Stomach smooth muscle (tissue), 2 donors: ENCODE data around the gene CADPS2.
"Not testable (repeated sequence)": the region's sequence is repeated elsewhere in the genome, so short reads cannot be mapped to it uniquely, and the experiment has no call there.

Experiments used
- H3K27ac ChIP-seq: one replicate; pipeline ENCODE4 v1.7.0; 2013; ENCODE audit warnings: mild to moderate bottlenecking, low read length, inconsistent platforms
- H3K27me3 ChIP-seq, 2 donors: one replicate each; pipeline ENCODE4 v1.7.0; 2013; ENCODE audit warnings: low read length in 2 of 2; ENCODE audit not compliant: insufficient read depth in 2 of 2, control insufficient read depth in 1 of 2
- H3K36me3 ChIP-seq, 2 donors: one replicate each; pipeline ENCODE4 v1.7.0; 2013; ENCODE audit warnings: low read length in 2 of 2; ENCODE audit not compliant: control insufficient read depth in 2 of 2, insufficient read depth in 2 of 2
- H3K4me1 ChIP-seq: one replicate; pipeline ENCODE4 v1.7.0; 2013; ENCODE audit warnings: low read length; ENCODE audit not compliant: control insufficient read depth, insufficient read depth
- H3K4me3 ChIP-seq, 2 donors: one replicate each; pipeline ENCODE4 v1.7.0; 2013; ENCODE audit warnings: low read length in 2 of 2
- H3K9ac ChIP-seq, 2 donors: one replicate each; pipeline ENCODE4 v1.7.0; 2013; ENCODE audit warnings: low read length in 2 of 2, mild to moderate bottlenecking in 1 of 2
- H3K9me3 ChIP-seq, 2 donors: one replicate each; pipeline ENCODE4 v1.7.0; 2013; ENCODE audit warnings: low read length in 2 of 2; ENCODE audit not compliant: control insufficient read depth in 2 of 2
- donor health status: healthy.
- donor health status: Pancreatic carcinoma.

The CADPS2 gene

GRCh38 chr7:122651451-122651850 lies 234.8 kb downstream of the CADPS2 start:
- Histone ChIP-seq H3K36me3 (no peaks in the 10 kb centered on the region), H3K27ac (no peak overlapping the region), H3K4me1 (no peaks in the 10 kb centered on the region), H3K9ac (no peak overlapping the region), H3K4me3 (no peak overlapping the region), H3K27me3 (no peaks in the 10 kb centered on the region), H3K9me3 (no peaks in the 10 kb centered on the region)

- Histone ChIP-seq H3K36me3 (no peaks in the 10 kb centered on the region), H3K4me1 (no peaks in the 10 kb centered on the region), H3K4me3 (no peak overlapping the region), H3K27ac (no peak overlapping the region), H3K9me3 (no peaks in the 10 kb centered on the region), H3K27me3 (no peaks in the 10 kb centered on the region), H3K9ac (no peak overlapping the region)
Observed at GRCh38 chr7:122643250-122643649, 243.0 kb downstream of the CADPS2 start.

GRCh38 chr7:122638459-122638858 lies 247.8 kb downstream of the CADPS2 start:
- no peaks in the 10 kb centered on the region for H3K36me3 ChIP-seq
- no peak overlapping the region for H3K9ac ChIP-seq
- H3K27me3 ChIP-seq = no peaks in the 10 kb centered on the region
- no peak overlapping the region for H3K27ac ChIP-seq
- H3K4me3 ChIP-seq = no peak overlapping the region
- no peaks in the 10 kb centered on the region for H3K9me3 ChIP-seq
- no peaks in the 10 kb centered on the region for H3K4me1 ChIP-seq

GRCh38 chr7:122637784-122638183 lies 248.5 kb downstream of the CADPS2 start:
- Histone ChIP-seq H3K4me1 (no peaks in the 10 kb centered on the region), H3K27ac (no peak overlapping the region), H3K27me3 (no peaks in the 10 kb centered on the region), H3K9me3 (no peaks in the 10 kb centered on the region), H3K9ac (no peak overlapping the region), H3K4me3 (no peak overlapping the region), H3K36me3 (no peaks in the 10 kb centered on the region)

GRCh38 chr7:122635481-122635880 lies 250.8 kb downstream of the CADPS2 start:
- not testable (repeated sequence) for H3K4me3 ChIP-seq, H3K4me1 ChIP-seq, H3K27ac ChIP-seq, H3K36me3 ChIP-seq, H3K9me3 ChIP-seq, H3K9ac ChIP-seq, H3K27me3 ChIP-seq

- H3K9me3 ChIP-seq = no peaks in the 10 kb centered on the region
- no peaks in the 10 kb centered on the region for H3K4me1 ChIP-seq
- no peak overlapping the region for H3K9ac ChIP-seq
- H3K27me3 ChIP-seq = no peaks in the 10 kb centered on the region
- no peak overlapping the region for H3K27ac ChIP-seq
- H3K4me3 ChIP-seq = no peak overlapping the region
- no peaks in the 10 kb centered on the region for H3K36me3 ChIP-seq
Observed at GRCh38 chr7:122633472-122633871, 252.8 kb downstream of the CADPS2 start.

- Histone ChIP-seq H3K4me1 (no peaks in the 10 kb centered on the region), H3K36me3 (no peaks in the 10 kb centered on the region), H3K4me3 (no peak overlapping the region), H3K9me3 (no peaks in the 10 kb centered on the region), H3K27ac (no peak overlapping the region), H3K9ac (no peak overlapping the region), H3K27me3 (no peaks in the 10 kb centered on the region)
Observed at GRCh38 chr7:122632238-122632637, 254.0 kb downstream of the CADPS2 start.

GRCh38 chr7:122629412-122629953 lies 256.8 kb downstream of the CADPS2 start:
- no peaks in the 10 kb centered on the region for H3K9me3 ChIP-seq
- H3K27ac ChIP-seq = no peak overlapping the region
- H3K4me1 ChIP-seq = no peaks in the 10 kb centered on the region
- no peak overlapping the region for H3K9ac ChIP-seq
- no peak overlapping the region for H3K4me3 ChIP-seq
- no peaks in the 10 kb centered on the region for H3K36me3 ChIP-seq
- no peaks in the 10 kb centered on the region for H3K27me3 ChIP-seq

GRCh38 chr7:122628651-122629411 lies 257.4 kb downstream of the CADPS2 start:
- Histone ChIP-seq H3K36me3 (no peaks in the 10 kb centered on the region), H3K4me3 (no peak overlapping the region), H3K4me1 (no peaks in the 10 kb centered on the region), H3K27ac (no peak overlapping the region), H3K9ac (no peak overlapping the region), H3K27me3 (no peaks in the 10 kb centered on the region), H3K9me3 (no peaks in the 10 kb centered on the region)

- H3K4me3 ChIP-seq = no peak overlapping the region
- no peak overlapping the region for H3K9ac ChIP-seq
- no peaks in the 10 kb centered on the region for H3K27me3 ChIP-seq
- H3K36me3 ChIP-seq = no peaks in the 10 kb centered on the region
- no peak overlapping the region for H3K27ac ChIP-seq
- no peaks in the 10 kb centered on the region for H3K4me1 ChIP-seq
- H3K9me3 ChIP-seq = no peaks in the 10 kb centered on the region
Observed at GRCh38 chr7:122626785-122627184, 259.5 kb downstream of the CADPS2 start.

GRCh38 chr7:122622682-122623081 lies 263.6 kb downstream of the CADPS2 start:
- Histone ChIP-seq H3K4me1 (no peaks in the 10 kb centered on the region), H3K4me3 (no peak overlapping the region), H3K9me3 (no peaks in the 10 kb centered on the region), H3K36me3 (no peaks in the 10 kb centered on the region), H3K9ac (no peak overlapping the region), H3K27me3 (no peaks in the 10 kb centered on the region), H3K27ac (no peak overlapping the region)
